Measurements from ENCODE around the gene LOC128125822. TPM values are rescaled to one million over a fixed set of nuclear protein-coding genes. Genes with fewer than 3 reads are reported as not detected.

LOC128125822 gene

Small RNAs within 50 kb of the gene (small RNA-seq; reads per million reads assigned to genes)
- gene AL513043.1 (ENCODE audit: low replicate concordance), result not detected

Other genes with a start within 250 kb of the LOC128125822 start
- 96.9 and 99.0 TPM in 2 replicates for gene PTP4A1, start within 50 bp of the LOC128125822 start, total RNA-seq (2014; rRNA removed; shearing (Covaris generic))
- gene PTP4A1, start within 50 bp of the LOC128125822 start, polyA plus RNA-seq (2016; fragmentation: Nextera tagmentation; extraction: Ambion mirVana), result 88.6 and 102 TPM in 2 replicates
- 71.0 and 77.3 TPM in 2 replicates for gene PHF3, start 63.3 kb downstream of the LOC128125822 start, total RNA-seq (2014; rRNA removed; shearing (Covaris generic))
- 28.6 and 37.1 TPM in 2 replicates for gene PHF3, start 63.3 kb downstream of the LOC128125822 start, polyA plus RNA-seq (2016; fragmentation: Nextera tagmentation; extraction: Ambion mirVana)

All from GM23338 (cell line).